Fibroblast of lung (primary cell): ENCODE data around the gene OBSCN.

Experiments
- CTCF ChIP-seq, 2 donors: IDR thresholded peaks in 1 of 2; conservative IDR thresholded peaks in 1 of 2; 1 replicate in 1 of 2; 2 replicates in 1 of 2; pipeline ENCODE4 v1.5.1; 2011 to 2012; ENCODE audit warnings: low read length in 2 of 2, control low read depth in 1 of 2, inconsistent platforms in 1 of 2, low read depth in 1 of 2, mild to moderate bottlenecking in 1 of 2
- EZH2 ChIP-seq: IDR thresholded peaks from 2 replicates; pipeline ENCODE4 v1.5.1; 2012; ENCODE audit warnings: low read length, control low read depth, mild to moderate bottlenecking; ENCODE audit errors: missing control alignments

- no peak for TF ChIP-seq CTCF (conservative IDR thresholded peaks at IDR 0.05 in 1 of 2, IDR thresholded peaks at IDR 0.05 in 1 of 2; ENCODE audit: low read depth in 1 of 2, low read length in 2 of 2)
- no peak for TF ChIP-seq EZH2
These were observed 14.7 kb downstream of the OBSCN start for GRCh38 chr1:228222548-228222947.
